Measurements from ENCODE around the gene SNAP47.

SNAP47 gene

GRCh38 chr1:227771771-227772170 is 36.5 kb downstream of the SNAP47 start:
- no peak overlapping the region for H3K4me3 ChIP-seq (ENCODE audit: low read depth, low read length)
- no peaks in the 10 kb centered on the region for H3K9me3 ChIP-seq (ENCODE audit: control insufficient read depth, insufficient read depth, low read length)
- H3K27me3 ChIP-seq (ENCODE audit: control insufficient read depth, insufficient read depth, low read length): no peaks in the 10 kb centered on the region
- no peak overlapping the region for H3K9ac ChIP-seq (ENCODE audit: low read depth, low read length)
- no peak overlapping the region for H3K27ac ChIP-seq (ENCODE audit: low read depth, low read length)
- no peaks in the 10 kb centered on the region for H3K4me1 ChIP-seq (ENCODE audit: control insufficient read depth, insufficient read depth, low read length)
- H3K36me3 ChIP-seq (ENCODE audit: control insufficient read depth, insufficient read depth, low read length): peaks cover 55% of the 10 kb centered on the region

GRCh38 chr1:227773558-227773957 is 38.3 kb downstream of the SNAP47 start:
- Histone ChIP-seq H3K27me3 (ENCODE audit: control insufficient read depth, insufficient read depth, low read length) (no peaks in the 10 kb centered on the region), H3K9me3 (ENCODE audit: control insufficient read depth, insufficient read depth, low read length) (no peaks in the 10 kb centered on the region), H3K27ac (ENCODE audit: low read depth, low read length) (no peak overlapping the region), H3K4me3 (ENCODE audit: low read depth, low read length) (no peak overlapping the region), H3K9ac (ENCODE audit: low read depth, low read length) (no peak overlapping the region), H3K4me1 (ENCODE audit: control insufficient read depth, insufficient read depth, low read length) (no peaks in the 10 kb centered on the region), H3K36me3 (ENCODE audit: control insufficient read depth, insufficient read depth, low read length) (peaks cover 38% of the 10 kb centered on the region)

- Histone ChIP-seq H3K27me3 (ENCODE audit: control insufficient read depth, insufficient read depth, low read length) (no peaks in the 10 kb centered on the region), H3K27ac (ENCODE audit: low read depth, low read length) (no peak overlapping the region), H3K4me1 (ENCODE audit: control insufficient read depth, insufficient read depth, low read length) (no peaks in the 10 kb centered on the region), H3K9me3 (ENCODE audit: control insufficient read depth, insufficient read depth, low read length) (no peaks in the 10 kb centered on the region), H3K36me3 (ENCODE audit: control insufficient read depth, insufficient read depth, low read length) (peaks cover 32% of the 10 kb centered on the region), H3K4me3 (ENCODE audit: low read depth, low read length) (no peak overlapping the region), H3K9ac (ENCODE audit: low read depth, low read length) (no peak overlapping the region)
Measured at GRCh38 chr1:227774051-227774731, 39.0 kb downstream of the SNAP47 start.

- H3K36me3 ChIP-seq (ENCODE audit: control insufficient read depth, insufficient read depth, low read length): peaks cover 24% of the 10 kb centered on the region
- no peaks in the 10 kb centered on the region for H3K27me3 ChIP-seq (ENCODE audit: control insufficient read depth, insufficient read depth, low read length)
- no peak overlapping the region for H3K9ac ChIP-seq (ENCODE audit: low read depth, low read length)
- H3K4me1 ChIP-seq (ENCODE audit: control insufficient read depth, insufficient read depth, low read length): no peaks in the 10 kb centered on the region
- no peak overlapping the region for H3K27ac ChIP-seq (ENCODE audit: low read depth, low read length)
- no peaks in the 10 kb centered on the region for H3K9me3 ChIP-seq (ENCODE audit: control insufficient read depth, insufficient read depth, low read length)
- no peak overlapping the region for H3K4me3 ChIP-seq (ENCODE audit: low read depth, low read length)
Measured at GRCh38 chr1:227774821-227775661, 39.8 kb downstream of the SNAP47 start.

GRCh38 chr1:227775841-227776240 is 40.6 kb downstream of the SNAP47 start:
- Histone ChIP-seq H3K4me1 (ENCODE audit: control insufficient read depth, insufficient read depth, low read length) (no peaks in the 10 kb centered on the region), H3K9me3 (ENCODE audit: control insufficient read depth, insufficient read depth, low read length) (no peaks in the 10 kb centered on the region), H3K9ac (ENCODE audit: low read depth, low read length) (no peak overlapping the region)

GRCh38 chr1:227776331-227776771 is 41.1 kb downstream of the SNAP47 start:
- no peak overlapping the region for H3K27ac ChIP-seq (ENCODE audit: low read depth, low read length)
- H3K4me3 ChIP-seq (ENCODE audit: low read depth, low read length): no peak overlapping the region
- peaks cover 19% of the 10 kb centered on the region for H3K36me3 ChIP-seq (ENCODE audit: control insufficient read depth, insufficient read depth, low read length)
- no peak overlapping the region for H3K9ac ChIP-seq (ENCODE audit: low read depth, low read length)
- no peaks in the 10 kb centered on the region for H3K9me3 ChIP-seq (ENCODE audit: control insufficient read depth, insufficient read depth, low read length)
- H3K27me3 ChIP-seq (ENCODE audit: control insufficient read depth, insufficient read depth, low read length): no peaks in the 10 kb centered on the region
- no peaks in the 10 kb centered on the region for H3K4me1 ChIP-seq (ENCODE audit: control insufficient read depth, insufficient read depth, low read length)

More at GRCh38 chr1:227775841-227776240, 40.6 kb downstream of the SNAP47 start:
- Histone ChIP-seq H3K27ac (ENCODE audit: low read depth, low read length) (no peak overlapping the region), H3K27me3 (ENCODE audit: control insufficient read depth, insufficient read depth, low read length) (no peaks in the 10 kb centered on the region), H3K4me3 (ENCODE audit: low read depth, low read length) (no peak overlapping the region), H3K36me3 (ENCODE audit: control insufficient read depth, insufficient read depth, low read length) (peaks cover 22% of the 10 kb centered on the region)

GRCh38 chr1:227777156-227777555 is 41.9 kb downstream of the SNAP47 start:
- H3K9ac ChIP-seq (ENCODE audit: low read depth, low read length): no peak overlapping the region
- no peak overlapping the region for H3K27ac ChIP-seq (ENCODE audit: low read depth, low read length)
- no peaks in the 10 kb centered on the region for H3K4me1 ChIP-seq (ENCODE audit: control insufficient read depth, insufficient read depth, low read length)

GRCh38 chr1:227777646-227778045 is 42.4 kb downstream of the SNAP47 start:
- no peaks in the 10 kb centered on the region for H3K27me3 ChIP-seq (ENCODE audit: control insufficient read depth, insufficient read depth, low read length)
- no peaks in the 10 kb centered on the region for H3K4me1 ChIP-seq (ENCODE audit: control insufficient read depth, insufficient read depth, low read length)
- H3K4me3 ChIP-seq (ENCODE audit: low read depth, low read length): no peak overlapping the region
- H3K36me3 ChIP-seq (ENCODE audit: control insufficient read depth, insufficient read depth, low read length): peaks cover 26% of the 10 kb centered on the region
- no peak overlapping the region for H3K9ac ChIP-seq (ENCODE audit: low read depth, low read length)
- H3K9me3 ChIP-seq (ENCODE audit: control insufficient read depth, insufficient read depth, low read length): no peaks in the 10 kb centered on the region
- H3K27ac ChIP-seq (ENCODE audit: low read depth, low read length): no peak overlapping the region

More at GRCh38 chr1:227777156-227777555, 41.9 kb downstream of the SNAP47 start:
- no peaks in the 10 kb centered on the region for H3K27me3 ChIP-seq (ENCODE audit: control insufficient read depth, insufficient read depth, low read length)
- peaks cover 21% of the 10 kb centered on the region for H3K36me3 ChIP-seq (ENCODE audit: control insufficient read depth, insufficient read depth, low read length)
- no peaks in the 10 kb centered on the region for H3K9me3 ChIP-seq (ENCODE audit: control insufficient read depth, insufficient read depth, low read length)
- no peak overlapping the region for H3K4me3 ChIP-seq (ENCODE audit: low read depth, low read length)

- Histone ChIP-seq H3K4me1 (ENCODE audit: control insufficient read depth, insufficient read depth, low read length) (no peaks in the 10 kb centered on the region), H3K9me3 (ENCODE audit: control insufficient read depth, insufficient read depth, low read length) (no peaks in the 10 kb centered on the region), H3K9ac (ENCODE audit: low read depth, low read length) (no peak overlapping the region), H3K4me3 (ENCODE audit: low read depth, low read length) (no peak overlapping the region), H3K27ac (ENCODE audit: low read depth, low read length) (no peak overlapping the region), H3K36me3 (ENCODE audit: control insufficient read depth, insufficient read depth, low read length) (peaks cover 26% of the 10 kb centered on the region), H3K27me3 (ENCODE audit: control insufficient read depth, insufficient read depth, low read length) (no peaks in the 10 kb centered on the region)
Measured at GRCh38 chr1:227778401-227778947, 43.2 kb downstream of the SNAP47 start.

GRCh38 chr1:227779021-227779441 is 43.8 kb downstream of the SNAP47 start:
- Histone ChIP-seq H3K9ac (ENCODE audit: low read depth, low read length) (no peak overlapping the region), H3K27ac (ENCODE audit: low read depth, low read length) (no peak overlapping the region), H3K4me3 (ENCODE audit: low read depth, low read length) (no peak overlapping the region), H3K4me1 (ENCODE audit: control insufficient read depth, insufficient read depth, low read length) (no peaks in the 10 kb centered on the region), H3K36me3 (ENCODE audit: control insufficient read depth, insufficient read depth, low read length) (peaks cover 26% of the 10 kb centered on the region), H3K9me3 (ENCODE audit: control insufficient read depth, insufficient read depth, low read length) (no peaks in the 10 kb centered on the region), H3K27me3 (ENCODE audit: control insufficient read depth, insufficient read depth, low read length) (no peaks in the 10 kb centered on the region)

- Histone ChIP-seq H3K27ac (ENCODE audit: low read depth, low read length) (no peak overlapping the region), H3K27me3 (ENCODE audit: control insufficient read depth, insufficient read depth, low read length) (no peaks in the 10 kb centered on the region), H3K4me1 (ENCODE audit: control insufficient read depth, insufficient read depth, low read length) (no peaks in the 10 kb centered on the region), H3K9ac (ENCODE audit: low read depth, low read length) (no peak overlapping the region), H3K9me3 (ENCODE audit: control insufficient read depth, insufficient read depth, low read length) (no peaks in the 10 kb centered on the region), H3K36me3 (ENCODE audit: control insufficient read depth, insufficient read depth, low read length) (peaks cover 26% of the 10 kb centered on the region), H3K4me3 (ENCODE audit: low read depth, low read length) (no peak overlapping the region)
Measured at GRCh38 chr1:227779685-227780084, 44.5 kb downstream of the SNAP47 start.
